HG03066 (cell line): ENCODE data around the gene LAMB1.

Experiments used
- ATAC-seq: cut with Tn5 transposase; IDR thresholded peaks from one replicate; pipeline ENCODE4 v1.9.1; 2021; ENCODE audit warnings: low read depth; ENCODE audit not compliant: unreplicated experiment

The LAMB1 gene

GRCh38 chr7:108018668-108019067, 15.7 kb upstream of the LAMB1 start:
- ATAC-seq: no peak

- no peak for ATAC-seq
Measured at GRCh38 chr7:108017776-108018151, 14.8 kb upstream of the LAMB1 start.

- no peak for ATAC-seq
Measured at GRCh38 chr7:108016841-108017775, 14.1 kb upstream of the LAMB1 start.

- ATAC-seq: no peak
Measured at GRCh38 chr7:108015740-108016139, 12.8 kb upstream of the LAMB1 start.

GRCh38 chr7:108014747-108015682, 12.1 kb upstream of the LAMB1 start:
- no peak for ATAC-seq

GRCh38 chr7:108014215-108014614, 11.3 kb upstream of the LAMB1 start:
- no peak for ATAC-seq

GRCh38 chr7:108012499-108013430, 9.8 kb upstream of the LAMB1 start:
- ATAC-seq: no peak

GRCh38 chr7:108010377-108010776, 7.4 kb upstream of the LAMB1 start:
- no peak for ATAC-seq

GRCh38 chr7:108009873-108010272, 6.9 kb upstream of the LAMB1 start:
- no peak for ATAC-seq

GRCh38 chr7:108008827-108009226, 5.9 kb upstream of the LAMB1 start:
- no peak for ATAC-seq

- ATAC-seq: no peak
Measured at GRCh38 chr7:108008240-108008639, 5.3 kb upstream of the LAMB1 start.

- no peak for ATAC-seq
Measured at GRCh38 chr7:108007762-108008161, 4.8 kb upstream of the LAMB1 start.

GRCh38 chr7:108007261-108007660, 4.3 kb upstream of the LAMB1 start:
- no peak for ATAC-seq

GRCh38 chr7:108004220-108005142, 1.5 kb upstream of the LAMB1 start:
- no peak for ATAC-seq

- no peak for ATAC-seq
Measured at GRCh38 chr7:108003599-108003935, 606 bp upstream of the LAMB1 start.

GRCh38 chr7:108001764-108002725, 916 bp downstream of the LAMB1 start:
- ATAC-seq: no peak

GRCh38 chr7:108000875-108001763, 1.8 kb downstream of the LAMB1 start:
- ATAC-seq: no peak
